ENCODE data around the gene PAK5. TPM values are rescaled to one million over a fixed set of nuclear protein-coding genes. Genes with fewer than 3 reads are reported as not detected.

The PAK5 gene
- total RNA-seq, 2 donors from 2014 or later, result not detected

- no peak for ATAC-seq
- intact Hi-C loops (cut with DNase I), result no loop called here
- no peak for DNase-seq
These were observed 272.8 kb downstream of the PAK5 start for GRCh38 chr20:9565910-9566550.

DNA sequence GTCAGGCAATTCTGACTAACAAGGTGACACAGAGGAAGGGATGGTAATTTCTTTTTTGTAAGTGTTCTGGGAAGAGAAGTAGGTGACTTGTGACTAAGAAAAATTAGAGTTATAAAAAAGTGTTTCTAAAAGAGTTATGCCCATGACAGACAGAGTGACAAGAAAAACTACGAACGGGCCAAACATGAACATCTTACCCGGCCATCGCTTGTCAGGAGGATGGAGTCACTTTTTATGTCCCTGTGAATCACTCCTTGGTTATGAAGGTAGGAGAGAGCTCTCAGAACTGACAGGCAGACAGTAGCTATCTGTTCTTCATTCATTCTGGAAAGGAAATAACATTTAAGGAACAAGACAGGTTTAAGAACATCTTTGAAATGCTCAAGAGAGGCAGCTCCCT, 281.5 kb downstream of the PAK5 start:
- DNase-seq (no peak), ATAC-seq (no peak)
- intact Hi-C loops (cut with DNase I), result no loop called here

DNA sequence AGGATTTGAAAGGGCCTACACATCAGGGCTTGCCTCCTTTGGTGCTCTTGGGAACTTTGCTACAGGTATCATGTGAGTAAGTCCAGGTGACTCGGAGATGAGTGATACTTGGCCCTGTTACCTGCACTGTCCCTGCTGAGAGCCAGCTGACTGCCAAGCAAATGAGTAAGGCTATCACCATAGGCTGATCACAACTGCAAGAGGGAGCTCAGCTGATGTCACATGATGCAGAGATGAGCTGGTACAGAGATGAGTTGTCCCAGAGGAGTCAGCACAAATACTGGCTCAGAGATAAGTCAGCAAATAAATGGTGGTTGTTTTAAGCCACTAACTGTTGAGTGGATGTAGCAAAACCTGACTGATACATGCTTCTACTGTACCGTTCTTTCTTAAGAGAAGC, 283.1 kb downstream of the PAK5 start:
- intact Hi-C loops (cut with DNase I), result no loop called here
- ATAC-seq (no peak), DNase-seq (no peak)

DNA sequence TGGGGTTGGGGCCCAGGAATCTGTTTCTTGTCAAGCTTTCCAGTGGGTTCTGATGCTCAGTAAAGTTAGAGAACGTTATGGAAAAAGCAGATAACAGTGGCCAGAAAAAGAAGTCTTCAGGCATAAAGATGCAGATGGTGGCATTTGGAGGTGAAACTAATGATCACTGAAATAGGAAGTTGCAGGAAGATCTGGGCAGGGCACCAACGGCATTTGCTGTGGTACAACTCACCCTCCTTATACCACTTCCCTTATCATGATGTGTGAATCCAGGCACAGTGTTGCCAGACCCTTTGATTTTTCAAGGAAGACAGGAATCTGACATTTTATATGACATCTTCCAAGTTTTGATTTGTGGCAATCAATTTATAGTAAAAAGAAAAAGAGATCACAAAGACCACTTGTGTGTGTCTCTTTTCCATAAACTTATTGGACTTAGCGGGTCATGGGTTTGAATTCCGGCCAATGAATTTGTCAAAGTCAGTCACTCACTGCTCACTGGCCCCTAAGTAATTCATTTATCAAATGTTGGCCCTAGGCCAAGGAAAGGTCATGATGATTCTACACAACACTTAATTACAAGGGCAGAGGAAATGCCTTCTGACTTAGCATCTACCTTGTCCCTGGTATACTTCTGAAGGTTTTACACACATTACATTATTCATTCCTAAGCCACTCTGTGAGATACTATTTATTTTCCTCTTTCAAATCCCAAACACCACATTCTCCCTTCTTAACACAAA, 286.9 kb downstream of the PAK5 start:
- ATAC-seq (no peak), DNase-seq (no peak)
- intact Hi-C loops (cut with DNase I), result no loop called here

DNA sequence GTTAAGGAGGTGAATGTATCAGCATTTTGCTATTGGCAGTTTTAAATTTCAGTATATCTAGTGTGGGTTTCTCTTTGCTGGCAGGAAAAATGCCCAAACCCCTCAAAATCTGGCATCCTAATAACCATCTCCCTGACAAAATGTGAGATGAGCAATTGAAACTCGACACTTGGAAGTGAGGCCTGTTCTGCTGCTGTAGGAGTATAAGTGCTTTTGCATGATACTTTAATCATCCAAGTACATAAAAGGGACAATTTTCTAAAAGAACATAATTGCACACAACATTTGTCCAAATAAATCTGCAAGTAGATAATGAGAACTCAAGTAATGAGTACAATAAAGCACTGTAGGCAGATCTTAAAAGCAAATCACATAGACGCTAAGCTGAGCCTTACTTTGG, 288.0 kb downstream of the PAK5 start:
- DNase-seq (no peak), ATAC-seq (no peak)
- intact Hi-C loops (cut with DNase I), result no loop called here

DNA sequence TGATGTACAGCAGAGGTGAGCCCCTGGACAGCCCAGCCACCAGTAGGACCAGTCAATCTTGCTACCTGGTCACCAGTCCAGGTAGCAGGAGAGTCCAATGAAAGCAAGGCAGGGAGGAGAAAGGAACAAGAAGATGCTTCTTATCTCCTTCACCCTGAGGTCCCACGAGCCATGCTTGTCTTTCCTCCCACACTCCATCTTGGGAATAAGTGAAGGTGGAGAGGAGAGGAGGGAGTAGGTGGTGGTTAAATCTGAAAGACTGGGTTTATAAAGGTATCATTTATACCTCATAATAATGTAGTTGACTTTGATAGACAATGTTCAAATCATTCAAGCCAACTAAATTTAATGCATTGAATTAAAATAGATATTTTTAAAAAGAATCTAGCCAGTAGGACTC, 288.6 kb downstream of the PAK5 start:
- DNase-seq (no peak), ATAC-seq (no peak)
- intact Hi-C loops (cut with DNase I), result no loop called here

GRCh38 chr20:9543214-9543613, 295.7 kb downstream of the PAK5 start:
- intact Hi-C loops (cut with DNase I), result no loop called here
- ATAC-seq (no peak), DNase-seq (no peak)

GRCh38 chr20:9535449-9535848, 303.4 kb downstream of the PAK5 start:
- no peak for ATAC-seq
- no peak for DNase-seq
- intact Hi-C loops (cut with DNase I), result loop anchor here in 1 of 2 donors (2.0 kb wide), 1 partner anchor 19 kb away; no protein-coding TSS in a partner anchor

DNA sequence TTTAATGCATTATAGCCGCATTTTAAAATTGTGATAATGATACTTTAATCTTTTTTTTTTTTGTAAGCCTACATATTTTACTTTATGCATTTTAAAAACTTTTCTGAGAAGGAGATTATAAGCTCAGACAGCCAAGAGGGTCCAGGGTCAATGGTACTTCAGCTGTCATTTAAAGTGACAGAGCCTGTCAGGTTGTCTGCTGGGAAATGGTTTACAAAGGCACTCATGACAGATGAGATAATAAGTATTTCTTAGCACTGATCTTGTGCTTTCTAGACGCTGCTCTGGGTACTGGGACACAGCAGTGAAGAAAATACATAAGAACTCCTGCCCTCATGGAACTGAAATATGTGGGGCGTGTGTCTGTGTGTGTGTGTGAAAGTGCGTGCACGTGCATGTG, 304.9 kb downstream of the PAK5 start:
- no peak for ATAC-seq
- no peak for DNase-seq
- intact Hi-C loops (cut with DNase I), result loop anchor here in 1 of 2 donors (2.0 kb wide), 1 partner anchor 17 kb away; no protein-coding TSS in a partner anchor

GRCh38 chr20:9532069-9532838, 306.6 kb downstream of the PAK5 start:
- DNase-seq, result no peak
- intact Hi-C loops (cut with DNase I), result no loop called here
- no peak for ATAC-seq

DNA sequence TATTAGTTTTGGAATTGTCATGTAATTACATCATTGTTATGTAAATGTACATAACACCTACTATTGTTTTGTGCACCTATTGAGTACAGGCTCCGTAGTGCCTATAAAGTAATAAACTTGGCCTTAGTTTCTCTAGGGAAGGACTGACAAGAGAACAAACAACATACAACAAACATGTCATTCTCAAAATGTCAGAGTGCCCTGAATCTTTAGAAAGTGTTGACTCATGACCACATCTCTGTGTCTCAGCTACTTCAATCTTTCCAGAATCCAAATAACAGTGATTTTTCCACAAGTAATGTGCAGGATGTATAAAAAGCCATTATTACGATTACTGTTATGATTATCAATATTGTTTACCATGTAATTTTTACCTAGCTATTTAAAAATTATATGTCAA, 307.3 kb downstream of the PAK5 start:
- ATAC-seq, result no peak
- intact Hi-C loops (cut with DNase I), result no loop called here
- DNase-seq, result no peak

GRCh38 chr20:9523636-9524035, 315.2 kb downstream of the PAK5 start:
- intact Hi-C loops (cut with DNase I), result no loop called here
- DNase-seq (no peak), ATAC-seq (no peak)

DNA sequence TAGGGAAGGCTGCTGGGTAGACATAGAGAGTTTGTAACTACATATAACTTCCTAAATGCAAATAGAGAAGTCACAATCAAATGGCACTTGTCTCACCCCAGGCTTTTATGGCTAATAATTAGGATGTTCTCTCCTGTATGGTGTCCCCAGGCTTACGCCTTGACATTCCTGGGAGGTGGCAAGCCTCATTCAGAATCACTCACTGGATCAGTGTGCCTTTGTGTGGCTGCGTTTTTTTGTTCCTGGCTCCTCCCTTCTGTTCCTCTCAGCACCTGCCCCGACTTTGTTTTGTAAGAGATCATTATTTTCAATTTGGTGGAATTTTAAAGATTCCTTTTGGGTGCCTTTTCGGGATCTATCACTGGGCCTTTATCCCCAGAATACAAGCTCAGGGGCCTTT, 318.8 kb downstream of the PAK5 start:
- intact Hi-C loops (cut with DNase I), result no loop called here
- ATAC-seq (no peak), DNase-seq (no peak)

GRCh38 chr20:9518576-9519175, 320.2 kb downstream of the PAK5 start:
- DNase-seq, result no peak
- intact Hi-C loops (cut with DNase I), result no loop called here
- no peak for ATAC-seq

DNA sequence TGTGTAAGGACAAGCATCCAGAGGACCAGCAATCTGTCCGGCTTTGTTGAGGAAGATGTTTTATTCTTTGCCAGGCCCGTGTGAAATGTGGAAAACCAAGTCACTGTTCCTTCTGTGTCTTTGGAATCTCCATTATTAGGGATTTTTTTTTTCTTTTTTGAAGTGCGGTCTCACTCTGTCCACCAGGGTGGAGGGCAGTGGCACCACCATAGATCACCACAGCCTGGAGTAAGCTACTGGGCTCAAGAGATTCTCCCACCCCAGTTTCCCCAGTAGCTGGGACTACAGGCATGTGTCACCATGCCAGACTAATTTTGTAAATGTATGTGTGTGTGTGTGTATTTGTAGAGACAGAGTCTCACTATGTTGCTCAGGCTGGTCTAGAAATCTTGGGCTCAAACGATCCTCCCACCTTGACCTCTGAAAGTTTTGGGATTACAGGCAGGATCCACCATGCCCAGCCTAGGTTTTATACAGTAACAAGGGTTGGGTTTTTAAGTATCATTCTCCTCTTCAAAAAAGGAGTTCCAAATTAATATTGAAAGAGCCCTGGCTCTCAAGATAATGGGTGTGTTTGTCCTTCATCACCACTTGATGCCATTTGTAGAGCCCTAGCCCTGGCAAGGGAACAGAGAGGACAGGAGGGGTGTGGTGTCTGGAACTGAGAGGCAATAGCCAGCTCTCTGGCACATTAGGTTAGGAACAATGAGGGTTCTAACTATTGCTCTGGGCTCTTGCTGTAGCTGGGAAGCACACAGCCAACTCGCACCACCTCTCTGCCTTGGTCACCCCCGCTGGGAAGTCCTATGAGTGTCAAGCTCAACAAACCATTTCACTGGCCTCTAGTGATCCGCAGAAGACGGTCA, 321.3 kb downstream of the PAK5 start:
- no peak for ATAC-seq
- no peak for DNase-seq
- intact Hi-C loops (cut with DNase I), result loop anchor here in 1 of 2 donors (2.0 kb wide), 1 partner anchor 17 kb away; no protein-coding TSS in a partner anchor

GRCh38 chr20:9516234-9516871, 322.5 kb downstream of the PAK5 start:
- DNase-seq (no peak), ATAC-seq (peak in 1 of 2 donors; percentile 30)
- intact Hi-C loops (cut with DNase I), result loop anchor here in 1 of 2 donors (2.0 kb wide), 1 partner anchor 18 kb away; no protein-coding TSS in a partner anchor

- no peak for DNase-seq
- no peak for ATAC-seq
- intact Hi-C loops (cut with DNase I), result loop anchor here in 1 of 2 donors (2.0 kb wide), 1 partner anchor 19 kb away; no protein-coding TSS in a partner anchor
These were observed 323.1 kb downstream of the PAK5 start for GRCh38 chr20:9515741-9516233.

DNA sequence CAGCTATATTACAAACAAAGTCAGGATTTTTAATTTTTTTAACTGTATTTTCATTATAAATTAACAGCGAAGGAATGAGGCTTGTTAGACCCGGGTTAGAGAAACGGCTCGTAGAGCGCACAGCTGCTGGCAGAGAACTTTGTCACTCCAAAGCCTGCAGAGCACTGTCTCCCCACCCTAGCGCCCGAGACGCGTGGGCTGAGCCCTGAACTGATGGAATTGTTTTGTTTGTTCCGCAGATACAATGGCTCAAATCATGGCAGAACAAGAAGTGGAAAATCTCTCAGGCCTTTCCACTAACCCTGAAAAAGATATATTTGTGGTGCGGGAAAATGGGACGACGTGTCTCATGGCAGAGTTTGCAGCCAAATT, 323.7 kb downstream of the PAK5 start:
- intact Hi-C loops (cut with DNase I), result no loop called here
- ATAC-seq (no peak), DNase-seq (no peak)

All from left cardiac atrium (tissue), 4 donors.